A172 (cell line): Measurements from ENCODE around the gene BSDC1. TPM values are rescaled to one million over a fixed set of nuclear protein-coding genes. Genes with fewer than 3 reads are reported as not detected.
A peak's percentile ranks its signal among the peaks of the same experiment; 100 is the strongest.

Experiments
- DNase-seq: peaks from one replicate; pipeline ENCODE4 v3.0.0-alpha.2; 2015; ENCODE audit warnings: low spot score
- total RNA-seq: library from RNA; depleted of rRNA; stranded (reverse); fragments of >200 nt; shearing (Covaris generic); gene quantifications from 2 replicates; pipeline ENCODE4 v1.2.3, GENCODE V29; 2014

The BSDC1 gene
- total RNA-seq, 1 experiment from 2014 or later: 40.6 TPM

DNA sequence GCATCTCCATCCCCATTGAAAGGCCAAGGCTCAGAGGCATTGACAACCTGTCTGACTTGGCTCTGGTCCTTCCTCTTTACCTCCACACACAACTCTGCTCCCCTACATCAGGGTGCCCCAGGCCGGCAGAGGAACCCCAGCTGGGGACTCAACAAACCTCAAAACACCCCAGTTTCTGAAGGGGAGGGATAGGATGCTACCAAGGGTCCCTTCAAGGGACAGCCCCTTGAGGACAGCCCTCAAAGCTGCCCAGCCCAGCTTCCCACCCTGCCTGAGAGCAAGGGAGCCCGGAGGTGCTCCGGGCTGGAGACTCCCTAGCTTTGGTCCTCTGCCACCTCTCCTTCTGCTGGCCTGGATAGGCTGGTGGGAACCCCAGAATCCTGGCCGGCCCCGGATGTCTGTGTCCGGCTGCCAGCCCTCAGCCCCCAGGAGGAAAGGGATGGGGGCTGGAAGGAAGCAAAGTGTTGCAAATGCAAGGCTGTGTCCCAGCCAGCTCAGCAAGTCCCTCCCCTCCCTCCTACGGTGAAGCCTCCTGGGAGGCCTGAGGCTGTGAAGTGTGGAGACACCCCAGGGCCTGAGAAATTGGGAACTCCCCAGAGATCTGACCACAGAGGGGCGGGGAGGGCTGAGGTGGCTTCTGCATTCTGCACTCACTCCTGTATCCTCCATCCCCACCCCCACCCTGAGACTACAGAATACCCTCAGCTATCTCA lies 57.1 kb downstream of the BSDC1 start:
- DNase-seq: peak; percentile 60

DNA sequence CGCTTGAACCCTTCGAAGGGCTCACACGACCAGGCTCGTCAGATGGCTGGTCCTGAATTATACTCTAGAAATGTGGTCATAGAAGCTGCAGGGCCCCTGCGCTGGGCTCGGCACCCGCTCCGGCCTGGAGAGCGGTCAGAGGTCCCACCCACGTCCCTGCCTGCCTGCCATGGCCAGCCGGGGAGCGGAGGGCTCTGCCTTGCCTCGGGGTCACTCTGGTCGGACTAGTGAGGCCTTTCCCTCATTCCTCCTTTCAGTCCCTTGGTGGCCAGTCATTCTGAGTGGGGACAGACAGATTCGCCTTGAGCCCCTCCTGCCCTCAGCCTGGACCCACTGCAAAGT lies 57.7 kb downstream of the BSDC1 start:
- DNase-seq: no peak

DNA sequence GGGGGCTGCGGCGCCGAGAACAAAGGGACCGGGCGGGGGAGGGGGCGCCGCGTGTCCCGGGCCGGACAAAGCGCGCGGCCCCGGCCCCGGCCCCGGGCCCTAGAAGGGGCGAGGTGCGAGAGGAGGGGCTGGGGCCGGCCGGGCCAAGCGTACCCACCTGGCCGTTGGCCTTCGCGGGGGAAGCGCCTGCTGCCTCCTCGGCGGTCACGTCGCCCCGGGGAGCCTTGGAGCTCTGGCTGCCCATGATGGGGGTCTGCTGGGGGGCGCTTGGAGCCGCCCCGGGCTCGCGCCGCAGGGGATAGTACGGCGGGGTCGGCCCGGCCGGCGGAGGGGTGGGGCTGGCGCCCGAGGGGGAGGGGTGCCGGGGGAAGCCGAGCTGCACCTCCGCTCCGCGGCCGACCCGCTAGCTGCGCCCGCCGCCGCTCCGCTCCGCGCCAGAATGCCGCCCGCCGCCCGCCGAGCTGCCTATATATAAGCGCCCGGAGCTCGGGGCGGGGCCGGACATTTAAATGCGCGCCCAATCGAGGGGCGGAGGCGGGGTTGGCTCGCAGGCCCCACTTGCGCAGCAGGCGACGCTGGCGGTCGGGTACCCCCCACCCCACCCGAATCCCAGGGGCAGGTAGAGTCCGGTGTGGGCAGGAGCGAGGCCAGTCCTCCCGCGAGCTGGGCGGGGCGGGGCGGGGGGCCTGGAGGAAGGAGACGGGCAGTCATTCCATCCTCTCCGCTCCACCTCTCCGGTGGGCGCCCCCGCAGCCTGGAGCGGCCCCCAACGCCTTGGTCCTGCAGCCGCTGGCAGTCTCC lies 58.3 kb downstream of the BSDC1 start, which contains the start of gene MARCKSL1:
TSS of gene MARCKSL1 (minus strand) at position 444 of the 801 bp plus-strand sequence. CDS start at position 244, 200 bp downstream.
- DNase-seq: peak; percentile 19

DNA sequence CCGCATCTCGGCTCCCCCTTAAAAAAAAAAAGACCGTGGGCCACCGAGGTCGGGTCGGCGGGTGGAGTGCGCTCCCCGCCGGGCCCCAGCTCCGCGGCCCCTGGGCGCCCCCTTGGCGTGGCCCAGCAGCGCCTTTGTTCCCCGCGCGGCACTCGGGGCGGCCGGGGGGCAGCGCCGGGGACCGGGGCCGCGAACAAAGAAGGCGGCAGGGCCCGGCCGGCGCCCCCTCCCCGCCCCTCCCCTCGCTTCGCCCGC lies 58.8 kb downstream of the BSDC1 start:
- no peak for DNase-seq

DNA sequence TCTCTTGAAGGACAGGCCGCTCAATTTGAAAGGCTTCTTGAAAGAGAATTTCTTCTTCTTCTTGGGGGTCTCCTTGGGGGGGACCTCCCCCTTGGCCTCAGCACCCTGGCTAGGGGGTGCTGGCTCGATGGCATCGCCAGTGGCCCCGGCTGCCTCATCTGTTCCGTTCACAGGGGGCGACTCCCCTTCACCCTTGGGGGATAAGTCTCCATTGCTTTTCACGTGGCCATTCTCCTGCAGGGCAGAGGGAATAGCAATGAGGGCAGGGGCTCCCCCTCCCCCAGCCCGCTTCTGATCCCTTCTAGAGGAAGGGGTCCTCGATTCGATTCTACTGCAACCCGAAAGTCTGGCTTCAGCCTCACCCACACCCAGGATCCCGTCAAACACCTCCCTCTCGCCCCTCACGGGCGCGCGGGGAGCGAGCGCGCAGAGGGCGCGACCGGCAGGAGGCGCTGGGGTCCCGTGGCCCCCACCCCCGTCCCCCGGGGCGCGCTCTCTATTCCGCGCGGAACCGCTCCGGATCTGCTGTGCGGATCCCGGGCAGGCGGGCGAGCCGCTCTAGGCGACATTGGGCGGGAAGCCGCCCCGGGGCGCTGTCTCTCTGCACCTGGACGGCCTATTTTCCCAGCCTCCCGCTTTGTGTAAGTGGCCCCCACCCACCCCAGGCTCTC lies 59.2 kb downstream of the BSDC1 start:
- DNase-seq: no peak

DNA sequence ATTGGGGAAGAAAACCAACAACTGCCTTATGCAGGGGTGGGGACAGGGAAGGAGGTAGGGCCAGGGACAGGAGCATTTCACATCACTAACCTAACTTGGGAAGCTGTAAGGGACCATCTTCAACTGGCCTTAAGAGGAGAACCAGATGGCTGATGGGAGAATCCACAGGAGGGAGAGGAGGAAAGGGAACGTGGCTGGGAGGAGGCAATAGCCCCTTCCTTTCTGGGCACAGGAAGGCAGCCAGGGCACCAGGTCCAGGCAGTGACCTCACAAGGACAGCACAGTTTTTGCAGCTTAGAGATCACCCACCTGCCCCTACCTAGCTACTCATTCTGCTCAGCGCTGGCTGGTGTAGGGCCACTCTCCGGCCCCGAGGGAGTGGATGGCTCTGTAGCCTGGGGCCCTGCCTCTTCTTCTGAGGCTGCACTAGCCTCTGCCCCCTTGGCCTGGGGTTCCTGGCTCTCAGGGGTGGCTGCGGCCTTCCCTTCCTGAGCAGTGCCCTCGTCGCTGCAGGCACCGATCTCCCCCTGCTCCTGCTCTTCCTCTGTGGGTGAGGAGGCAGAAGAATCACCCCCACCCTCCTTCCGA lies 59.9 kb downstream of the BSDC1 start:
- no peak for DNase-seq

DNA sequence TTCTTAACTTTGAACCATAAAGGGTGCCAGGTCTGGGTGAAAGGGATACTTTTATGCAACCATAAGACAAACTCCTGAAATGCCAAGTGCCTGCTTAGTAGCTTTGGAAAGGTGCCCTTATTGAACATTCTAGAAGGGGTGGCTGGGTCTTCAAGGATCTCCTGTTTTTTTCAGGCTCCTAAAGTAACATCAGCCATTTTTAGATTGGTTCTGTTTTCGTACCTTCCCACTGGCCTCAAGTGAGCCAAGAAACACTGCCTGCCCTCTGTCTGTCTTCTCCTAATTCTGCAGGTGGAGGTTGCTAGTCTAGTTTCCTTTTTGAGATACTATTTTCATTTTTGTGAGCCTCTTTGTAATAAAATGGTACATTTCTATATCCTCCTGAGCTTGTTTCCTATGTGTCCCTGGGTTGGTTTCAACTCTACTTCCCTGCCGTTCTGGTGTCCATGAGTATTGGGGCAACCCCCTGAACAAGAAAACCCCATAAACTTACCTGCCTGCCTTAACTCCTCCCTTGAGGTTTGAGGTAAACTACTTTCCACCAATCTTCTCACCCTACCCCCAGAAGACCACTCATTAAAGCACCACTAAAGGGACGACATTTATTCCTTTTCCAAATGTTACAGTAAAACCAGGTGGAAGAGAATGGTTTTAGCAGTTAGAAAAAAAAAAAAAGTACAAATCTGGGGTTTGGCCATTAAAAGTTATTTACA lies 60.8 kb downstream of the BSDC1 start:
- DNase-seq: no peak

DNA sequence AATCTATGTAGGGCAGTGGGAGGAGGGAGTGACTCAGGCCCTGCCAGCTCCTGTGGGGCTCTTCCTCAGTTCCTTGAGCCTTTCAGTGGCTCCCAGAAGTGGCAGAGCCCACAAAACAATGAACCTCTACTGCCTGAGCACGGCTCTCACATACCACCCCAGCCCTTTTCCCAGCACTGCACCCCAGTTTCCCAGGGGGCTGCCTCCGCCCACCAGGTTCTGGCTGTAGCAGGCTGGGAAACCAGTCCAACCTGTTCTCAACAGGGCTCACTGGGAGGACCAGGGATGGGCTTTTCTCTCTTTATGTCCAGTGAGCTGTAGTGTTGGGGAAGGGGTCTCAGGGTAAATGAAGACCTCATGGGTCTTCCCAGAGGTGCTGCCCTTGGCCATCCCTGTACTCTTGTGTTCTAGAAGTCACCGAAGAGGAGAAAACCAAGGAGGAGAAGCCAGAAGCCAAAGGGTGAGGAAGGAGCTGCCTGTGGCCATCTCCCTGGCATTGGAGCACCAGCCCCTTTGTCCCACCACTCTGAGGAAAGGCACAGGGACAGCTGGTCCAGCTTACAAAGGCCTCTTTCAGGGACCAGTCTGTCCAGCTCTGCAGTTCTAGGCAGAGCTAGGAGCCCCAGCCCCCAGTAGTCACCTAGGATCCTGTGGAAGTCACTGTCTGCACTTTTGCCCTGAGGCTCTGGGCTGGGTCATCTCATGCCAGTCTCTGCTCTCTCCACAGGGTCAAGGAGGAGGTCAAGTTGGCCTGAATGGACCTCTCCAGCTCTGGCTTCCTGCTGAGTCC lies 61.8 kb downstream of the BSDC1 start:
- DNase-seq: no peak

DNA sequence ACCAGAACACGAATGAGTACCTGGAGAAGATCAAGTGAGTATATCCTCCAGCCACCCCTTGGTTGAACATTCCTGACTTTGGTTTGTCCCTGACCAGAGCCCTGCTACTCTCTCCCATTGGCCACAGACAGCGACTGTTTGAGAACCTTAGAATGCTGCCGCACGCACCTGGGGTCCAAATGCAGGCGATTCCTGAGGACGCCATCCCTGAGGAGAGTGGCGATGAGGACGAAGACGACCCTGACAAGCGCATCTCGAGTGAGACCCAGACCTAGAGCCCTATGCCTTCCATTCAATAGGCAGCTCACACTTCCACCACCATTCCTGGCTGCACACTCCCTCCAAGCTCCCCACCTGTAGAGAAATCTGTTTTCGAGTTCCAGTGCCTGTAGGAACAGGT lies 62.7 kb downstream of the BSDC1 start:
- DNase-seq: no peak

DNA sequence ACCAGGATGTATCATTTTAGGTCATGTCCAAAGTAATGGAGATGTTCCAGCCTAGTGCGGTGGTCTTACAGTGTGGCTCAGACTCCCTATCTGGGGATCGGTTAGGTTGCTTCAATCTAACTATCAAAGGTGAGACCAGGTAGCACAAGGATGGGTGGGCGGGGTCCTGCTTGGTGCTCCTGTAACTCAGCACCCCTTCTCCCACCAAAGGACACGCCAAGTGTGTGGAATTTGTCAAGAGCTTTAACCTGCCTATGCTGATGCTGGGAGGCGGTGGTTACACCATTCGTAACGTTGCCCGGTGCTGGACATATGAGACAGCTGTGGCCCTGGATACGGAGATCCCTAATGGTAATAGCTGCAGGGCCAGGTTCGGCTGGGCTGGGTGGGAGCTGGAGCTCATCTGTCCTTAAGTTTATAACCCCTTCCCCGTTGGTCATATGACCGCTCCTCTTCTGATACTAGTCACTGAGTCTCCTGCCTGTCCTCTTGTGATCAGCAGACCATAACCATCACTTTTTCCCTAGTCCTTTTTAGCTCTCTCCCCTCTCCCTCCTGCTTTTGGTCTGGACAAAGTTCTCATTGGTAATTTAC lies 63.6 kb downstream of the BSDC1 start:
- no peak for DNase-seq

DNA sequence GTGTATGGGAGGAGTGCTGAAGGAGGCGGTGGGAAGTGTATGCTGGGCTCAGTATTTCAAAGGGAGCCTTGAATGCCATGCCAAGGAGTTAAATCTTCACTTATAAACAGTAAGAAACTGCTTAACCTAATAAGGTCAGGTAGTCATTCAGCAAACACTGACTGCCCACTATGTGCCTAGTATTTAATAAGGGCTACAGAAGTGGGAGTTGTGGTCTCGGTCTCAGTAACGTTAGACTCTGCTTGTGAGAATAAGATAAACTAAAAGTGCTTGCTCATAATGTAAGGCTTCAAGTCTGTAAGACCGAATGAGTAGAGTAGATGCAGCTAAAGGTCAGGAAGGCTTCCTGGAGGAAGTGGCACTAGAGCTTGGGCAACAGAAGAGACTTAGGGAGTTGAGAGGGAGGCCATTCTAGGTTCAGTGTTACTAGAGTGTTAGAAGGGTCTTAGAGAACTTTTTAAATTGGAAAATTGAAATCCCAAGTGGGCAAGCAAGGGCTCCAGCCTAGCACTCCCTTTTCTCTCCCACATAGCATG lies 64.2 kb downstream of the BSDC1 start:
- no peak for DNase-seq

DNA sequence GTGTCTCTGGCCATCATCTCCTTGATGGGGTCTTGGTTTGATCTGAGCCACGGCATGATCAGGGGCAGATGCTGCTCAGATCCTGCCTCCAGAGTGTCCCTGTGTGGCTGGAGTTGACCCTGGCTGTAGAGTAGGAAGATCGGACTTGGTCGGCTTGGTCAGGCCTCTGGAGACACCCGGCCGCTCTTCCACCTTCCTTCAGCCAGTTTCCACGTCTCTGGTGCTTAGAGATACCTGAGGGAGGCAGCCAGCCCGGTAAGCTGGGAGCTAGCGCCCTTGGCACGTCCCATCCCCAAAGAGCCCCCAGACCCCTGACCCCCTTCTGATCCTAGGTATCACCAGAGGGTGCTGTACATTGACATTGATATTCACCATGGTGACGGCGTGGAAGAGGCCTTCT lies 67.0 kb downstream of the BSDC1 start:
- DNase-seq: no peak

DNA sequence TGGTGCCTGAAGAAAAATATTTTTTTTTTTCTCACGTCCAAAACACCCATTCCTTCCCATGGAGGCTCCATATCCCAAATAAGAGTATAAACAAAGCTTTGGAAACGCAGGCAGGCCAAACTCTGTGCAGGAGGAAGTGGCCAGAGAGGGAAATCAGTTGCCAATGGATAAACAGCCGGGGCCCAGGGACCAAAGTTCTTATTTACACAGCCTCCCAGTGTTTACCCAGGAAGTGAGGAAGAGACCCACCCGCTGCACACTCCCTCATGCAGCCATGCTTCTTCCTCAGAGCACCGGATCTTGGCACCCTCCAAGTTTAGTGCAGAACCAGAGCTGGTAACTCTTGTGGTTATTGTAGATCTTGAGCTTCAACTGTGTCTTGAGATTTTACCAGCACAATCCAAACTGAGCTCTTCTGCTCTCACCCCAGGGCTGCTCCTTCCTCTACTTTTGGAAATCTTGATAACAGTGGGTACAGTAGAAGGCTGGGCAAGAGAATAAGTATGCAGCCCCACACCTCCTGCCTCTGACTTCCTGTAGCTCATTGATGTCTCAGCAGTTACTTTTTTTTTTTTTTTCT lies 72.4 kb downstream of the BSDC1 start:
- DNase-seq: no peak

DNA sequence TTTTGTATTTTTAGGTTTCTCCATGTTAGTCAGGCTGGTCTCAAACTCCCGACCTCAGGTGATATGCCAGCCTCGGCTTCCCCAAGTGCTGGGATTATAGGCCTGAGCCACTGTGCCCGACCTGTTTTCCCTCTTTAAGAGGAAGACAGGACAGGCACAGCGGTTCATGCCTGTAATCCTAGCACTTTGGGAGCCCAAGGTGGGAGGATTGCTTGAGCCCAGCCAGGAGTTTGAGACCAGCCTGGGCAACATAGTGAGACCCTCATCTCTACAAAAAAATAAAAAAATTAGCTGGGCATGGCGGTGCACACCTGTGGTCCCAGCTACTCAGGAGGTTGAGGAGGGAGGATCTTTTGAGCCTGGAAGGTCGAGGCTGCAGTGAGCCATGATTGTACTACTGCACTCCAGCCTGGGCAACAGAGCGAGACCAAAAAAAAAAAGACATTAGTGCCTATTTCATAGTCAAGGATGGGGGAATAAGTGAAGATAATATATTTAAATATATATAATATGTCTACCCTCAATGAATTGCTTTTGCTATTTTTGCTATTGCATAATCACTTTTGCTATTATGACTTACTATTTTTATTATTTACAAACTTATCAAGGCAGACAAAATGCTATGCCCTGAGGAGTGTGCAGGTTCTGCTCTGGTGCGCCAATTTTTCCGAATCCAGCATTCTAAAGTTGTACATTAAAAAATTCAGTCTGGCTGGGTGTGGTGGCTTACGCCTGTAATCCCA lies 75.9 kb downstream of the BSDC1 start:
- no peak for DNase-seq

DNA sequence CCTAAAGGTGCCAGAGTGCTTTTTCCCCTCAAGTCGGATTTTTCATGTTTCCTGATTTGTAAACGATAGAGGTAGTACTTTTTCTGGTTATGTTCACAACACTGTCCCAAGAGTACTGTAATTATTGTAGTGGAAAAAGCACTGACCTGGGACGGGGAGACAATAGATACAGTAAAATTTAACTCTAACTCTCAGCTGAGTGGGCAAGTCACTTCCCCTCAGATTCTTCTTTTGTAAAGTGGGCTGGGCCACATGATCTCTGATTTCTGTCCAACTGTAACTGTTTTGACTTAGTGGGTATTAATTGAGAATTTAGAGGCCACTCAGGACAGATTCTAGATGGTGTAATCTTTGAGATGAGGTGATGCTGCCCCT lies 77.4 kb downstream of the BSDC1 start:
- no peak for DNase-seq
